PC-9 (cell line): ENCODE measurements around the gene BMP8A. TPM values are rescaled to one million over a fixed set of nuclear protein-coding genes. Genes with fewer than 3 reads are reported as not detected.

Experiments used
- BruUV-seq: library from RNA; stranded (reverse); fragments of 400-500 nt; replicated peaks from 2 replicates; lab custom pipeline; 2021; lab: Mats Ljungman, UMichigan
- CTCF ChIA-PET: fragments of 300-600 bp; sonication (Branson Sonifier 250); formaldehyde crosslinking; loops from one replicate; lab custom pipeline; 2022; ENCODE audit warnings: antibody characterized with exemption; lab: Charles Lee
- POLR2A ChIA-PET: fragments of 300-600 bp; sonication (Branson Sonifier 250); formaldehyde crosslinking; loops from one replicate; lab custom pipeline; 2022; ENCODE audit warnings: antibody characterized with exemption; ENCODE audit not compliant: unreplicated experiment; lab: Charles Lee
- DNase-seq, 2 experiments: peaks; one replicate each; pipeline versions ENCODE4 v3.0.0 to v3.0.0-alpha.2; 2015 to 2022; ENCODE audit warnings: mixed read lengths in 1 of 2
- H2AFZ ChIP-seq: fragments of 200-600 bp; sonication (generic); 2 replicates; pipeline ENCODE4 v1.8.1; 2017; ENCODE audit warnings: antibody characterized with exemption
- H3F3A ChIP-seq: fragments of 200-600 bp; sonication (generic); 2 replicates; pipeline ENCODE4 v1.8.1; 2017; ENCODE audit warnings: antibody characterized with exemption, mild to moderate bottlenecking, low read depth; ENCODE audit not compliant: insufficient read depth
- H3K27ac ChIP-seq: fragments of 200-600 bp; sonication (generic); 2 replicates; pipeline ENCODE4 v1.6.1; 2016; ENCODE audit warnings: mixed run types
- H3K27me3 ChIP-seq: fragments of 200-600 bp; sonication (generic); 2 replicates; pipeline ENCODE4 v1.6.1; 2016; ENCODE audit warnings: low read depth, mixed run types; ENCODE audit not compliant: insufficient read depth
- H3K36me3 ChIP-seq: fragments of 200-600 bp; sonication (generic); 2 replicates; pipeline ENCODE4 v1.6.1; 2016; ENCODE audit warnings: low read depth, mixed run types
- H3K4me1 ChIP-seq: fragments of 200-600 bp; sonication (generic); replicated peaks from 2 replicates; pipeline ENCODE4 v1.6.1; 2016; ENCODE audit warnings: mixed run types; ENCODE audit not compliant: insufficient read depth
- H3K4me2 ChIP-seq: fragments of 200-600 bp; sonication (generic); 2 replicates; pipeline ENCODE4 v1.6.1; 2017; ENCODE audit warnings: mixed run types
- H3K4me3 ChIP-seq: fragments of 200-600 bp; sonication (generic); 2 replicates; pipeline ENCODE4 v1.6.1; 2016; ENCODE audit warnings: mixed run types
- H3K79me2 ChIP-seq: fragments of 200-600 bp; sonication (generic); 2 replicates; pipeline ENCODE4 v1.6.1; 2017; ENCODE audit warnings: low read depth, mixed run types
- H3K9me2 ChIP-seq: fragments of 200-600 bp; sonication (generic); 2 replicates; pipeline ENCODE4 v1.8.1; 2017; ENCODE audit warnings: mild to moderate bottlenecking; ENCODE audit not compliant: insufficient read depth
- H3K9me3 ChIP-seq: fragments of 200-600 bp; sonication (generic); 2 replicates; pipeline ENCODE4 v1.8.1; 2016; ENCODE audit warnings: low read depth; ENCODE audit not compliant: insufficient read depth
- H4K20me1 ChIP-seq: fragments of 200-600 bp; sonication (generic); 2 replicates; pipeline ENCODE4 v1.8.1; 2017; ENCODE audit not compliant: insufficient read depth
- CTCF ChIP-seq: fragments of 200-600 bp; sonication (generic); conservative IDR thresholded peaks from 2 replicates; pipeline ENCODE4 v1.6.1; 2017; ENCODE audit warnings: mixed run types, antibody characterized with exemption, mild to moderate bottlenecking, moderate library complexity
- EZH2 ChIP-seq: fragments of 200-600 bp; sonication (generic); IDR thresholded peaks from 2 replicates; pipeline ENCODE4 v1.8.0; 2017; ENCODE audit warnings: antibody characterized with exemption, low read depth
- intact Hi-C: fragments of 100-400 bp; cut with micrococcal nuclease; formaldehyde crosslinking; loops from one replicate; pipeline ENCODE4 v1.10.0; 2022; ENCODE audit not compliant: unreplicated experiment
- total RNA-seq: library from RNA; stranded (reverse); gene quantifications from 2 replicates; pipeline ENCODE4 v1.2.3, GENCODE V29; 2021

Gene BMP8A
- total RNA-seq, 1 experiment from 2014 or later: 0.31 TPM

DNA sequence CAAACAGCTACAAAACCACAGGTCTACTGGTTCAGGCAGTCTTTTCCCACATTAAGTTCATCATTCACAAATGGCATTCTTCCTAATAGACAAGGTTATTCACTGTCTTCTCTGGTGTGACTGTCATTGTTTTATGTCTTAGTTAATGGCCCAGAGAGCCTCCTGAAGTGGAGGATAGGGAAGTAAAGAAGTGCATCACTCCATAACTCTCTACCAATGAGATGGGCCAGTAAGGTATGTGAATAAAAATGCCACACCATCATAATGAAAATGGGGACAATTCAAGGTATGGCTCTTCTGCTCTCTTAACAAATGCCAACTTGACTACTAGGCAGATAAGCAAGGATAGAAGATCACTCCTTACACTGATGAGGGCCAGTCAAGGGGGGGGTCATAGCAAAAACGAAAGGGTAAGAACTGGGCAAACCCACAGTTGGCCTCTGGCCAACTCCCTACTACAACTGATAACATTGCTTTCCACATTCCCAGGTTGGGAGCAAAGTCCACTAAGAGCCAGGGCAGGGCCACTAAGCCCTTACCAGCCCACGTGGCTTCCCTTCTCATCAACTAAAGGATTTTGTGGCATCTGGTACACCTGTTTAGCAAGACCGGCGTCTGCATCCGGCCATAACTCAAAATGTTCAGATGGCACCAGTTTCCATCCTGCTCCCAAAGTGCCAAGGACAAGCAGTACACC, 75.2 kb downstream of the BMP8A start:
- ChIA-PET POLR2A (no interaction called here), CTCF (no interaction called here)
- Histone ChIP-seq H3K79me2 (peaks cover 54% of the 10 kb centered on the region), H3K36me3 (peaks cover 93% of the 10 kb centered on the region), H2AFZ (no peak overlapping the region), H3K27me3 (no peaks in the 10 kb centered on the region), H3K27ac (no peak overlapping the region), H3F3A (peaks cover 82% of the 10 kb centered on the region), H3K9me3 (no peaks in the 10 kb centered on the region), H3K4me1 (no peaks in the 10 kb centered on the region), H3K4me3 (no peak overlapping the region), H4K20me1 (peaks cover 86% of the 10 kb centered on the region), H3K9me2 (no peaks in the 10 kb centered on the region), H3K4me2 (no peak overlapping the region)
- DNase-seq: no peak
- no TSS peak for BruUV-seq
- intact Hi-C loops: no loop called here
- TF ChIP-seq CTCF (no peak), EZH2 (no peak)

DNA sequence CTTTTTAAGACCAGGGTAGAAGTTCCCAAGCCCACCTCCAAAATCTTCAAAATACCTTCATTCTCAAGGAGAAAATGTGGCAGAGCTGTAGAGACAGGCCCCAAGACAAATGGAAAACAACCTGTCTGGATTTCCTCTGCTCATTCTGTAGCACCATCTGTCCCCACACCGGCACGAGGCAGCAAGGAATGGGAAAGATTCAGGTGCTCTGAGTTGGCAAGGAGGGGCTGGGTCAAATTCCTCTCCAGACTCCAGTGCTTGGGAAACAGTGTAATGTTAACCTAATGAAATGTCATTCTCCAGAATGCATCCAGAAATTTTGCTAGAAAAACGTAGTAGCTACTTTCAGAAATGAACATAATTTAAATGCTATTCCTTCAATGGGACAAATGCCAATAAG, 75.9 kb downstream of the BMP8A start:
- Histone ChIP-seq H3K27ac (no peak overlapping the region), H3K9me3 (no peaks in the 10 kb centered on the region), H4K20me1 (peaks cover 86% of the 10 kb centered on the region), H3K4me1 (peaks cover 5% of the 10 kb centered on the region; the same call in 1 of the 2 replicates), H3K36me3 (peaks cover 94% of the 10 kb centered on the region), H3K79me2 (peaks cover 61% of the 10 kb centered on the region), H3K9me2 (no peaks in the 10 kb centered on the region), H3K4me2 (no peak overlapping the region), H3K27me3 (no peaks in the 10 kb centered on the region), H3K4me3 (no peak overlapping the region), H3F3A (peaks cover 82% of the 10 kb centered on the region), H2AFZ (no peak overlapping the region)
- POLR2A ChIA-PET: no interaction called here
- BruUV-seq: no TSS peak
- TF ChIP-seq EZH2: no peak
- TF ChIP-seq CTCF: no peak
- intact Hi-C loops: no loop called here
- DNase-seq: no peak
- CTCF ChIA-PET: no interaction called here

DNA sequence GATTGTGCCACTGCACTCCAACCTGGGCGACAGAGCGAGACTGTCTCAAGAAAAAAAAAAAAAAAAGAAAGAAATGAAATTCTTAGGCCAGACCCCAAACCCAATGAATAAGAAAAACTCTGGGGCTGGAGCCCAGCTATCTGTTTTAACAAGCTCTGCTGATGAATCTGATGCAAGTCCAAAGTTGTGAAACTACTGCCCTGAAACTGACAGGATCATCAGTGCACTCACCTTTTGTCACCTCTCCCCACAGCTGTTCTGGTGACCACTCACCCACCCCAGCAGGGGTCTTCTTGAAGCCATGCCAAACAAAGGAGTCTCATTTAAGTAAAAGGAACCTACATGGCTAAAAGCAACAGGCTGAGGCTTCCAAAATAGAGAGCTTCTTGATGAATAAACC, 76.8 kb downstream of the BMP8A start:
- BruUV-seq: no TSS peak
- intact Hi-C loops: no loop called here
- DNase-seq: no peak
- Histone ChIP-seq H3K36me3 (peaks cover 94% of the 10 kb centered on the region), H3K79me2 (peaks cover 70% of the 10 kb centered on the region), H3K4me1 (peaks cover 14% of the 10 kb centered on the region), H3K9me2 (no peaks in the 10 kb centered on the region), H2AFZ (no peak overlapping the region), H3K4me2 (no peak overlapping the region), H3F3A (peaks cover 79% of the 10 kb centered on the region), H3K9me3 (no peaks in the 10 kb centered on the region), H3K27me3 (no peaks in the 10 kb centered on the region), H3K4me3 (no peak overlapping the region), H3K27ac (no peak overlapping the region), H4K20me1 (peaks cover 86% of the 10 kb centered on the region)
- no peak for TF ChIP-seq EZH2
- TF ChIP-seq CTCF: no peak
- ChIA-PET POLR2A (no interaction called here), CTCF (no interaction called here)
